Stimulated activated naive B cell treated with anti-CD40 and anti-IgM and Interleukin-4, amounts not matched to agents 10 μg/mL and 1 μg/mL and 100 μg/mL, for 72 hours (primary cell): ENCODE measurements around the gene SLC2A4.

Experiments used
- ATAC-seq, 2 donors: fragments of 150-1000 bp; cut with Tn5 transposase; replicated peaks; 2 replicates each; pipeline ENCODE4 v1.10.0; 2021; ENCODE audit warnings: moderate library complexity in 1 of 2
- DNase-seq: peaks from one replicate; pipeline ENCODE4 v3.0.0; 2021
- H3K27ac Mint-ChIP-seq: one replicate; pipeline ENCODE4 v1.8.0; 2022; ENCODE audit warnings: mild to moderate bottlenecking, mixed read lengths
- H3K27me3 Mint-ChIP-seq, 2 donors: one replicate each; pipeline ENCODE4 v1.8.0; 2022; ENCODE audit warnings: mixed read lengths in 2 of 2
- H3K36me3 Mint-ChIP-seq, 2 donors: one replicate each; pipeline ENCODE4 v1.8.0; 2022; ENCODE audit warnings: mixed read lengths in 2 of 2, mild to moderate bottlenecking in 1 of 2
- H3K4me1 Mint-ChIP-seq, 2 donors: one replicate each; pipeline ENCODE4 v1.8.0; 2022; ENCODE audit warnings: mixed read lengths in 2 of 2, mild to moderate bottlenecking in 1 of 2
- H3K4me3 Mint-ChIP-seq, 2 donors: one replicate each; pipeline ENCODE4 v1.8.0; 2022; ENCODE audit warnings: mild to moderate bottlenecking in 2 of 2, mixed read lengths in 2 of 2, moderate library complexity in 1 of 2
- H3K9me3 Mint-ChIP-seq, 2 donors: one replicate each; pipeline ENCODE4 v1.8.0; 2022; ENCODE audit warnings: mixed read lengths in 2 of 2, mild to moderate bottlenecking in 1 of 2

SLC2A4 gene

DNA sequence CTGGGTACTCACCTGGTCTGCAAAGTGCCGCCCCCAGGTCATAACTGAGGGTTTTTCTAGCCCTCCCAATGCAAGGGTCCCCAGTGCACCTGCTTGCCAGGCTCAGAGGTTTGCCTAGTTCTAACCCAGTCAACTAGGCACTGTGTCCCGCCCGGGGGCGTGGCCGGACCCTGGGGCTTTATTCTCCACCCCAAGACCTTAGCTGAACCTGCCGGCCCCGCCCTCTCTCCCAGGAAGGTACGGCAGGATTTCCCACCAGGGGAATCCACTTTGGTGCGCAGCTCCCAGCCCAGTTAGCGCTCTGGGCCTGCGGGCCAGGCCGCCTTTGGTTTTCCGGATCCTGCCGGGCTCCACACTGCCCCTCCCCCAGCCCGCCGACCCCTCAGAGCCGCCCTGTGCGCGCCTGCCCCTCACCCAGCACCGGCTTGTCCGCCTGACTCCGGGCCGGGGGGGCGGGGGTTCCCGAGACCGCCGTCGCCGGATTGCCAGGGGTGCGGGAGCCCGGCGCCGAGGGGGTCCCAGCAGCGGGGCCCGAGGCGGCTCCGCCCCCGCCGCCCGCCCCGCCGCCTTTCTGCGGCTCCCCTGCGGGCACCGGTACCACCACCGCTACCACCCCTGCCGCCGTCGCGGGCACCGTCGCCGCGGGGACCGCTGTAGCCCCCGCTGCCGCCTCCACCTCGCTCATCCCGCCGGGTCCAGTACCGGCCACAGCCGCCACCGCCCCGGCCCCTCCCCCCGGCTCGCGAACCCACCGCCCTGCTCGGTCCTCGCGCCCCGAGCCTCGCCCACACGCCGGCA, 12.5 kb downstream of the SLC2A4 start:
- H3K27me3 Mint-ChIP-seq = peaks cover 43 to 61% of the 10 kb centered on the region in 2 donors
- H3K27ac Mint-ChIP-seq = no peak overlapping the region
- no peaks in the 10 kb centered on the region for H3K9me3 Mint-ChIP-seq
- no peak for ATAC-seq
- H3K4me1 Mint-ChIP-seq = peaks cover 16 to 23% of the 10 kb centered on the region in 2 donors
- H3K36me3 Mint-ChIP-seq = no peaks in the 10 kb centered on the region
- peak overlapping the region in 1 of 2 donors; percentile 79 for H3K4me3 Mint-ChIP-seq
- DNase-seq = no peak

DNA sequence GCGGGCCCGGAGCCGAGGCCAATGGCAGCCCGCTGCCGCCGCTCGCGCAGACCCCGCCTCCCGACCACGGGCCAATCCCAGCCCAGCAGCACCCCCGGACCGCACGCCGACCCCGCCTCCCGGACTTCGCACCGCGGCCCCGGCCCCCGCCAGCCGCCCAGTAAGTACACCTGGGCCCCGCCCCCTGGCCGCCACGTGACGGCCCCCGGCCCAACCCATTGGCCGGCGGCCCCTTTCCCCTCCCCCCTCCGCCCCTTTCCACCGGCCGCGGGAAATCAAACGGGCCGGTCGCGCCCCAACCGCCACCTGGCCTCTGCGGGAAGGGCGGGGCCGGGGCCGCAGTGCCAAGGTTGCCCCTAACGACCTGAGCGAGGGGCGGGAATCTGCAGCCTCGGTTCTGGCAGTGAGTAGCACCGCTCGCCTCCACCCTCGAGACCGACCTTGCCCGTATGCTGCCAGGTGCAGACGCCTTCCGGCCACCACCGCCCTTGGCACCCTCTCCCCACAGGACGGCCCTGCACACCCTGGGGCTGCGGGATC, 13.2 kb downstream of the SLC2A4 start, which contains the start of gene YBX2:
TSS of gene YBX2 (minus strand) at position 26 of the 540 bp plus-strand sequence. CDS start 139 bp downstream, outside the sequence.
- H3K4me3 Mint-ChIP-seq = peak within 1 kb of the TSS; percentile 76 to 79
- ATAC-seq (peak; percentile 60 to 67), DNase-seq (no peak)
- no peaks in the 10 kb centered on the region for H3K36me3 Mint-ChIP-seq
- no peaks in the 10 kb centered on the region for H3K9me3 Mint-ChIP-seq
- H3K4me1 Mint-ChIP-seq = peaks cover 16 to 23% of the 10 kb centered on the region in 2 donors
- H3K27me3 Mint-ChIP-seq = peaks cover 43 to 61% of the 10 kb centered on the region in 2 donors
- peak within 1 kb of the TSS; percentile 73 for H3K27ac Mint-ChIP-seq

DNA sequence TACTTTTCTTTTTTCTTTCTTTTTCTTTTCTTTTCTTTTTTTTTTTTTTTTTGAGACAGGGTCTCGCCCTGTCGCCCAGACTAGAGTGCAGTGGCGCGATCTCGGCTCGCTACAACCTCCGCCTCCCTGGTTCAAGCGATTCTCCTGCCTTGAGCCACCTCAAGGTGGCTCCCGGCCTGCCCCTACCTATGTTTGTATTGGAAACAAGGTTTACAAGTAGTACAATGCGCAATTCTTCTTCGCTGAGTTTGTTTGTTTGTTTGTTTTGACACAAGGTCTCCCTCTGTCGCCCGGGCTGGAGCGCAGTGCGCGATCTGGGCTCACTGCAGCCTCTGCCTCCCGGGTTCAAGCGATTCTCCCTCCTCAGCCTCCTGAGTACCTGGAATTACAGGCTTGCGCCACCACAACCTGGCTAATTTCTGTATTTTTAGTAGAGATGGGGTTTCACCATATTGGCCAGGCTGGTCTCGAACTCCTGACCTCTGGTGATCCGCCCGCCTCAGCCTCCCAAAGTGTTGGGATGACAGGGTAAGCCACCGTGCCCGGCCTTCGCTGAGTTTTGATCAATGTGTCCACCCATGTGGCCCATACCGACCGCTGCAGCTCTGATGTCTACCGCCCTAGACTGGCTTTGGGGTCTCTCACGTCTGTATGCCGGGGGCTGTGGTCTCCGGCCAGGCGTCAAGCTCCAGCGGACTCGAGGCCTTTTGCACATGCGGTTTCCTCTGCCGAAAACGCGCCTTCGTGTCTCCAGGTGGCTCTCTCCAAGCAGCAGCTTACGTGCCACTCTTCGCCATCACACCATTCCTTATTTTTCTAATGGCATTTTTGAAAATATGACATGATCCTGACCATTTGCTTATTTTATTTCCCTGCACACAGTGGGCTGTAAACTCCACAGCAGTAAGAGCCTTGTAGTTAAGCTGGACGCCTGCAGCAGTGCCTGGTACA, 14.0 kb downstream of the SLC2A4 start:
- H3K4me1 Mint-ChIP-seq = peaks cover 16 to 23% of the 10 kb centered on the region in 2 donors
- peak overlapping the region; percentile 73 for H3K27ac Mint-ChIP-seq
- ATAC-seq = peak in 1 of 2 donors; percentile 41

DNA sequence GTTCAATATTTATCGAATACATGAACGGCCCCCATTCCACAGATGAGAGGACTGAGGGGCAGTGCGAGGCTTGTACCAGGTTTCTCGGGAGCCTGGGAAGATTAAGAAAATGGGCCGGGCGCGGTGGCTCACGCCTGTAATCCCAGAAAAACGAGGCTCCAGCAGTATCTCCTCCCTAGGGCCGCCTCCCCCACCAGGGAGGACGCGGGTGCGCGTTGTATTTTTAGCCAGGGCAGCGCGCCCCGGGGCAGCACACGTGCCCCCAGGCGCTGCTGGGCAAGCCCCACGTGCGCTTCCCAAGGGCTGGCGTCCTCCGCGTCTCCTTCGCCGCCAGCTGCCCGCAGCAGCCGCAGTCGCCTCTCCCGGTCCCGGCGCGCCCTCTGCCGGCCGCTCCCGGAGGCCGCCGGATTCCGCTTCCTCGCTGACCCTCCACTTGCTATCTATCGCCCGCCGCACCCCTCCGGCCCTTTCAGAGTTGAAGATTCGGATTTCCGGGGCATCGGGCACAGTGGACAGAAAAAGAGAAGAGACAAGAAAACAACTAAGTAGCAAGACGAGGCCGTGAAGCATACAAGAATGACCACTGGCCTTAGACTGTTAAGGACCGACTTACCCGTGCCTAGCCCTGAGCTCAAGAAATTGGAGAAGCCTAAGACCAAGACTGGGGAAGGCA, 14.8 kb downstream of the SLC2A4 start:
- Mint-ChIP-seq H3K36me3 (no peaks in the 10 kb centered on the region), H3K4me3 (peak overlapping the region; percentile 52 to 61), H3K9me3 (no peaks in the 10 kb centered on the region), H3K27me3 (peaks cover 39 to 56% of the 10 kb centered on the region in 2 donors), H3K27ac (peak overlapping the region; percentile 42), H3K4me1 (peaks cover 16 to 23% of the 10 kb centered on the region in 2 donors)
- ATAC-seq (peak; percentile 64 to 69), DNase-seq (peak; percentile 67)

More for the DNA sequence above, 14.0 kb downstream of the SLC2A4 start:
- Mint-ChIP-seq H3K27me3 (peaks cover 43 to 62% of the 10 kb centered on the region in 2 donors), H3K9me3 (no peaks in the 10 kb centered on the region), H3K4me3 (peak overlapping the region; percentile 76 to 79), H3K36me3 (no peaks in the 10 kb centered on the region)
- DNase-seq = no peak

DNA sequence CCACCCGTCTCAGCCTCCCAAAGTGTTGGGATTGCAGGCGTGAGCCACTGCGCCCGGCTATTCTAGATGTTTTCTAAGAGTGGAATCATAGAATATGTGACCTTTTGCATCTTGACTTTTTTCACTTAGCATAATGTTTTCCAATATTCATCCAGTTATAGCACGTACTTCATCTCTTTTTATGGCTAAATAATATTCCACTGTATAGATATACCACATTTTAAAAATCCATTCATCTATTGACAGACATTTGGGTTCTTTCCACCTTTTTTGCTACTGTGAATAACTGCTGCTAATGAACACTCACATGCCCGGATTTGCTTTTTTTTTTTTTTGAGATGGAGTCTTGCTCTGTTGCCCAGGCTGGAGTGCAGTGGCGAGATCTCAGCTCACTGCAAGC, 22.7 kb downstream of the SLC2A4 start:
- no peaks in the 10 kb centered on the region for H3K9me3 Mint-ChIP-seq
- H3K4me1 Mint-ChIP-seq = peaks cover 6 to 18% of the 10 kb centered on the region in 2 donors
- H3K4me3 Mint-ChIP-seq = no peak overlapping the region
- no peak for DNase-seq
- peaks cover 10 to 18% of the 10 kb centered on the region in 2 donors for H3K27me3 Mint-ChIP-seq
- H3K27ac Mint-ChIP-seq = no peak overlapping the region
- H3K36me3 Mint-ChIP-seq = peaks cover 11 to 14% of the 10 kb centered on the region in 2 donors
- no peak for ATAC-seq

DNA sequence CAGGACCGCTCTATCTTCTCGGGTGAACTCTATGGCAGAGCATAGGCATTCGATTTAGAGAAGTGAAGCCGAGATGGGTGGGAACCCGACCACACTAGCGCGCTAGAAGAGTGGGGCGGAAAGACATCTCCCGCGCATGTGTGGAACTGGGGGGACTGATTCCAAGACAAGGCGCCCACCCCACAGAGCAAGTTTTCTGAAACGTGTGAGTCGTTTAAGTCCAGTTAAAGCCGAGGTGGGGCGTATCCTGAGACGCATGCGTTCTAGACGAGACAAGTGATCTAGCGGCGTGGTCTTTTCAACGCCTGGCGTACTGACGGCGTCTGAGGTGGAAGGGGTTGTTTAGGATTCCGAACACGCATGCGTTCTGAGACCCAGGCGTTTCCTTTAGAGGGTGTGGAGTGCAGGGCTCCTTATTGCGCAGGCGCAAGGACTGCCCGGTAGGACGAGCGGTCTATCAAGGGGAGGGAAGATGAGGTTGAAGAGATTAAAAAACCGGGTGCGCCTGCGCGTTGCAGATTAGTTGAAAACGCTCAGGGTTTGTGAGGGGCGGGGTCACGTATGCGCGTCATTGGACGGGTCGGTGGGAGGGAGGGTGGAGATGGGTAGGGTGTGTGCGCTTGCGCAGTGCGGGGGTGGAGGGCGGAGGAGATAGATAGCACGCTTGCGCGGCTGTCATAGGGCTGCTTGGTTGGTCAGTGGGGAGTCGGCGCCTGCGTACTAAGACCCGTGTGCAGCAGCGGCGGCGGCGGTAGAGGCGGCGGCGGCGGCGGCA, 25.6 kb downstream of the SLC2A4 start, which contains the start of gene EIF5A:
TSS of gene EIF5A (plus strand) at position 718 of the 775 bp plus-strand sequence. CDS start 2,008 bp downstream, outside the sequence.
- H3K4me1 Mint-ChIP-seq = peaks cover 28 to 47% of the 10 kb centered on the region in 2 donors
- peak; percentile 98 for DNase-seq

DNA sequence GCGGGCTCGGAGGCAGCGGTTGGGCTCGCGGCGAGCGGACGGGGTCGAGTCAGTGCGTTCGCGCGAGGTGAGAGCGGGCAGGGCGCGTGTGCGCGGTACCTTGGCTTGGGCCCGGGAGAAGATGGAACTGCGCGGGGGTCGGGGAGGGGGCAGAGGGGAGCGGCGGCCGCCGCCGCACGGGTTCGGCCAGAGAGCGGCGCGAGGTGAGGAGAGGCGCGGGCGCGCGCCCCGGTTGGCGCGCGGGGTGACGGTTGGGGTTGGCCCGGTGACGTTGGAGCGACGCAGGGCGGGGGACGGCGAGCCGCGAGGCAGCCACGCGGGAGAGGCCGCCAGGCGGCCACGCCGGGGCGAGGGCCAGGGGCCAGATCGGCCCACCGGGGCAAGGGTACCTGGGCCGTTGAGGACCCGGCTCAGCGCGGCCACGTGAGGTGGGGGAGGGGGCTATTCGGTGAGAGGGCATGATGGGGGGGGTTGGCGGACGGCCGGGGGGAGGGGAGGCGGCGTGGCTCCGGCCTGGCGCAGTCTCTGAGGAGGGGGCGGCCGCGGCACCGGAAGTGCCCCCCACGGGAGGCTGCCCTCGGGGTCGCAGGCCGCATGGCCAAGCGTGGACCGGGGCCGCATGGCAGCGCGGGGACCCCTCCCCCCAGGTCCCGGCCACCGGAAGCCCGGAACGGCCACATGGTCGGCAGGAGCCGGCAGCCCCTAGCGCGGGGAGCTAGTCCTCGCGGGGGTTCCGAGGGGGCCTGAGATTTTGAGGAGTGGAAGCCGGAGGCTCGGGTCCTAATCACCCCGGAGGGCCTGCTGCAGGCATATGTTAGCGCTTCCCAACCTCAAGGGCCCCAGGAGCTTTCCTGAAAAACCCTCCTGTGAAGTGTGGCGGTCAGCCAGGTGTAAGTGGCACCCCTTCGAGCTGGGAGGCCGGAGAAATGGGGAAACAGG, 26.4 kb downstream of the SLC2A4 start:
- H3K27me3 Mint-ChIP-seq = no peaks in the 10 kb centered on the region
- peak; percentile 50 for DNase-seq
- peak; percentile 24 to 27 for ATAC-seq
- peaks cover 46 to 50% of the 10 kb centered on the region in 2 donors for H3K36me3 Mint-ChIP-seq
- peaks cover 35 to 55% of the 10 kb centered on the region in 2 donors for H3K4me1 Mint-ChIP-seq
- peak overlapping the region; percentile 99 for H3K27ac Mint-ChIP-seq
- peak overlapping the region; percentile 87 to 90 for H3K4me3 Mint-ChIP-seq
- H3K9me3 Mint-ChIP-seq = no peaks in the 10 kb centered on the region

More for the DNA sequence above, 25.6 kb downstream of the SLC2A4 start, which contains the start of gene EIF5A:
- peak; percentile 75 to 82 for ATAC-seq
- H3K27me3 Mint-ChIP-seq = peaks cover under 1 to 1% of the 10 kb centered on the region in 2 donors
- no peaks in the 10 kb centered on the region for H3K9me3 Mint-ChIP-seq
- peak within 1 kb of the TSS; percentile 87 to 90 for H3K4me3 Mint-ChIP-seq
- H3K27ac Mint-ChIP-seq = peak within 1 kb of the TSS; percentile 99
- H3K36me3 Mint-ChIP-seq = peaks cover 37 to 42% of the 10 kb centered on the region in 2 donors

DNA sequence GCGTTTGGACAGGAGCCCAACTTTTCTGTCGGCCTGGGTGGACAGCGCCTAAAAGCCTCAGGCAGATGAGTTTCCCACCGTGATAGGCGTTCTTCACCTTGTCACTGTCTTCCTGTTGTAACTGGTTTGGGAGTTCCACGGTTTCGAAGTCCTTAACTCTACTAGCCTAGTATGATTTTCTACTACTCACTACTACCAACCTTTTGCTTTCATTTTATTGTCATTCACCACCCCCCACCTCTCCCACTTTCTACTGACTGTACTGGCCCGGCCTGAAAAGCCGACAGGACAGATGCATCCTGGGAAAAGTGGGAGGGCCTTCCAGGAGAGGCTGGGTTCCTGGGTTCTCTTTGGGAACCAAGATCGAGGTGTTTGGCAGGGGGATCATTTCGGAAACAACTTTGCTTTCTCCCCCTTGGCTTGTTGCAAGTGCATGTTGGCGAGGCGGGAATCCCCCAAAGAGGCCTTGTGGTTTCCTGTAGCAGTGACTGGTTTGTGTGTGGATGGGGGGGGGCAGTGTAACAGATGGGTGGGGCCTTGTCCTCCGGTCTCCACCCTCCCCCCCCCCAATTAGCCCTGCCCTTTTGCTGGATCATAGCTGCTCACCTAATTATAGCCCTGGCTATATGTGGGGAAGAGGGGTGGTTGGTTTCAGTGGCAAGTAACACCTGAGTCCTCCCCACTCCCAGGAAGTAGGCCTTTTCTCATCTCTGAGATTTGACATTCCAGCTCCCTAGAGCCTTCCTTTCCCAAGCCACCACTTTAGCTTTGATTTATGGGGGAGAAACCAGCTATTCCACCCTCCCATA, 27.3 kb downstream of the SLC2A4 start:
- Mint-ChIP-seq H3K27me3 (no peaks in the 10 kb centered on the region), H3K36me3 (peaks cover 50 to 59% of the 10 kb centered on the region in 2 donors), H3K4me1 (peaks cover 44 to 64% of the 10 kb centered on the region in 2 donors), H3K9me3 (no peaks in the 10 kb centered on the region), H3K4me3 (peak overlapping the region; percentile 87 to 90), H3K27ac (peak overlapping the region; percentile 99)
- ATAC-seq (peak; percentile 26 to 28), DNase-seq (peak; percentile 81)

DNA sequence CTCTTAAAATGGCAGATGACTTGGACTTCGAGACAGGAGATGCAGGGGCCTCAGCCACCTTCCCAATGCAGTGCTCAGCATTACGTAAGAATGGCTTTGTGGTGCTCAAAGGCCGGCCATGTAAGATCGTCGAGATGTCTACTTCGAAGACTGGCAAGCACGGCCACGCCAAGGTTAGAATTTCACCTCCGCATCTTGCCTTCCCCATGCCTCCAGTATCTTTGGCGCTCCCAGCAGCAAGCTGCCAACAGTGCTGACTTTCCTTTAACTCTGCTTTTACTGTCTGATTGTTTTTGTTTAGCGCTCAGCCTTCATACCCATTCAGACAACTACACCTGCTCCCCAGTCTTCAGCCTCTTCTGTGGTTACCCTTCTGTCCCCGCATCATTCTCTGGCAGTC, 28.1 kb downstream of the SLC2A4 start:
- Mint-ChIP-seq H3K4me1 (peaks cover 51 to 72% of the 10 kb centered on the region in 2 donors), H3K9me3 (no peaks in the 10 kb centered on the region), H3K4me3 (peak overlapping the region; percentile 87 to 90), H3K27ac (peak overlapping the region; percentile 99), H3K36me3 (peaks cover 53 to 67% of the 10 kb centered on the region in 2 donors), H3K27me3 (no peaks in the 10 kb centered on the region)
- DNase-seq (no peak), ATAC-seq (no peak)

DNA sequence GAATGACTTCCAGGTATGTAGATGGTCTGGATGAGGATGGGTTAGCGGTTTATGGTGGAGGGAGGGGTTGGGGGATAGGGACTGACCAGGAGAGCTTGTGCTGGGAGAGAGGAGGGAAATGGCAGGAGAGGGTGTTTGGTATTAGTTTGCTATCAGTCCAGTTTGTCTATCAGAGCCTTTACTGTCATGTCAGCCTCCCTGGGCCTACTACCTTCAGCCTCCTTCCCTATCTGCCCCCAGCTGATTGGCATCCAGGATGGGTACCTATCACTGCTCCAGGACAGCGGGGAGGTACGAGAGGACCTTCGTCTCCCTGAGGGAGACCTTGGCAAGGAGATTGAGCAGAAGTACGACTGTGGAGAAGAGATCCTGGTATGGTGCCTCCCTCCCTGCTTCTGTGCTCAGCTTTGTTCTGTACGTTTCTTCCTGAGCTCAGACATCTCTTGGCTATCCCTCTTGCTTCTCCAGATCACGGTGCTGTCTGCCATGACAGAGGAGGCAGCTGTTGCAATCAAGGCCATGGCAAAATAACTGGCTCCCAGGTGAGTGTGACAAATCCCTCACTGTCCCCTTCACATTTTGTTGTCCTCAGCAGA, 29.7 kb downstream of the SLC2A4 start:
- H3K27ac Mint-ChIP-seq = peak overlapping the region; percentile 99
- DNase-seq = no peak
- H3K36me3 Mint-ChIP-seq = peaks cover 60 to 79% of the 10 kb centered on the region in 2 donors
- H3K4me3 Mint-ChIP-seq = peak overlapping the region; percentile 87 to 90
- H3K4me1 Mint-ChIP-seq = peaks cover 56 to 88% of the 10 kb centered on the region in 2 donors
- H3K9me3 Mint-ChIP-seq = no peaks in the 10 kb centered on the region
- no peaks in the 10 kb centered on the region for H3K27me3 Mint-ChIP-seq
- no peak for ATAC-seq
